GM12891 (cell line): ENCODE results near the gene ST8SIA4.

Source experiments
- POLR2A ChIP-seq: IDR thresholded peaks from 2 replicates; pipeline ENCODE4 v1.6.1; 2011; ENCODE audit warnings: low read depth, low read length, control low read depth
- POLR2AphosphoS5 ChIP-seq: IDR thresholded peaks from 2 replicates; pipeline ENCODE4 v1.6.1; 2011; ENCODE audit warnings: low read depth, low read length, control low read depth
- POU2F2 ChIP-seq: IDR thresholded peaks from 2 replicates; pipeline ENCODE4 v1.6.1; 2011; ENCODE audit warnings: low read depth, mild to moderate bottlenecking, control low read depth, low read length, moderate library complexity
- SPI1 ChIP-seq: IDR thresholded peaks from 2 replicates; pipeline ENCODE4 v1.6.1; 2011; ENCODE audit warnings: low read depth, low read length, control low read depth
- TAF1 ChIP-seq: IDR thresholded peaks from 2 replicates; pipeline ENCODE4 v1.6.1; 2011; ENCODE audit warnings: low read depth, low read length, control low read depth

GRCh38 chr5:100858987-100859545 is 44.0 kb downstream of the ST8SIA4 start:
- TF ChIP-seq POLR2AphosphoS5: no peak
- TF ChIP-seq POLR2A: no peak
- no peak for TF ChIP-seq TAF1
- TF ChIP-seq SPI1: no peak
- no peak for TF ChIP-seq POU2F2
